TTC549 (cell line): ENCODE measurements around the gene GNB1L.

Source experiments
- FAIRE-seq: peaks from 2 replicates; lab custom pipeline; 2012; peaks lifted over from hg19 to GRCh38; lab: Jason Lieb, UNC

The GNB1L gene

GRCh38 chr22:19808873-19809478, 45.7 kb downstream of the GNB1L start:
- FAIRE-seq, result no peak

- no peak for FAIRE-seq
Observed at GRCh38 chr22:19807914-19808872, 46.5 kb downstream of the GNB1L start.

- no peak for FAIRE-seq
Observed at GRCh38 chr22:19807161-19807913, 47.3 kb downstream of the GNB1L start.

GRCh38 chr22:19806213-19807160, 48.2 kb downstream of the GNB1L start:
- no peak for FAIRE-seq

- no peak for FAIRE-seq
Observed at GRCh38 chr22:19805821-19806212, 48.9 kb downstream of the GNB1L start.

GRCh38 chr22:19803736-19804267, 50.9 kb downstream of the GNB1L start:
- FAIRE-seq, result no peak

- FAIRE-seq, result no peak
Observed at GRCh38 chr22:19802894-19803735, 51.6 kb downstream of the GNB1L start.

GRCh38 chr22:19802001-19802893, 52.4 kb downstream of the GNB1L start:
- FAIRE-seq, result no peak

- FAIRE-seq, result no peak
Observed at GRCh38 chr22:19801340-19802000, 53.2 kb downstream of the GNB1L start.

- no peak for FAIRE-seq
Observed at GRCh38 chr22:19800761-19801244, 53.9 kb downstream of the GNB1L start.

- no peak for FAIRE-seq
Observed at GRCh38 chr22:19800306-19800705, 54.4 kb downstream of the GNB1L start.

- FAIRE-seq, result no peak
Observed at GRCh38 chr22:19799322-19800190, 55.1 kb downstream of the GNB1L start.

- FAIRE-seq, result no peak
Observed at GRCh38 chr22:19798891-19799293, 55.8 kb downstream of the GNB1L start.

GRCh38 chr22:19798003-19798665, 56.5 kb downstream of the GNB1L start:
- no peak for FAIRE-seq

GRCh38 chr22:19797086-19798002, 57.3 kb downstream of the GNB1L start:
- no peak for FAIRE-seq

- no peak for FAIRE-seq
Observed at GRCh38 chr22:19796160-19796559, 58.5 kb downstream of the GNB1L start.
